ENCODE measurements around the gene ALPK1. TPM values are rescaled to one million over a fixed set of nuclear protein-coding genes. Genes with fewer than 3 reads are reported as not detected.

The ALPK1 gene
- total and polyA plus RNA-seq, 4 donors = 2.8 to 14.0 (median 4.7) TPM

GRCh38 chr4:112386071-112386470, 88.9 kb downstream of the ALPK1 start:
- no peaks in the 10 kb centered on the region for H3K9me3 ChIP-seq (ENCODE audit: control insufficient read depth in 4 of 4, low read length in 3 of 4)
- H3K27me3 ChIP-seq (ENCODE audit: control insufficient read depth in 4 of 4, insufficient read depth in 4 of 4, low read length in 3 of 4) = no peaks in the 10 kb centered on the region
- no peak for DNase-seq (ENCODE audit: low spot score)
- no peak overlapping the region for H3K9ac ChIP-seq (ENCODE audit: low read depth in 1 of 2, low read length in 2 of 2)
- no peaks in the 10 kb centered on the region for H3K4me1 ChIP-seq (ENCODE audit: control insufficient read depth in 4 of 4, insufficient read depth in 4 of 4, low read length in 3 of 4)
- H3K36me3 ChIP-seq (ENCODE audit: control insufficient read depth in 4 of 4, insufficient read depth in 3 of 4, low read depth in 1 of 4, low read length in 3 of 4) = peaks cover 2 to 12% (median 3%) of the 10 kb centered on the region in 4 donors
- H3K4me3 ChIP-seq (ENCODE audit: low read depth in 1 of 3, low read length in 3 of 3) = no peak overlapping the region
- H3K27ac ChIP-seq (ENCODE audit: low read depth in 1 of 2, low read length in 2 of 2) = no peak overlapping the region
- WGBS = 97% methylated on average over 4 of the region's 4 CpGs
- TF ChIP-seq ZBTB33 (IDR thresholded peaks at IDR 0.05) = no peak
- TF ChIP-seq GABPA (IDR thresholded peaks at IDR 0.05 in 1 of 2, conservative IDR thresholded peaks at IDR 0.05 in 1 of 2) = no peak
- TF ChIP-seq HNF4G (IDR thresholded peaks at IDR 0.05) = no peak
- TF ChIP-seq SP1 (IDR thresholded peaks at IDR 0.05) = no peak
- TF ChIP-seq HNF4A (conservative IDR thresholded peaks at IDR 0.05) = no peak
- TF ChIP-seq JUND (IDR thresholded peaks at IDR 0.05) = no peak
- no peak for TF ChIP-seq REST (IDR thresholded peaks at IDR 0.05)
- no peak for TF ChIP-seq RXRA (IDR thresholded peaks at IDR 0.05)
- no peak for TF ChIP-seq EGR1 (IDR thresholded peaks at IDR 0.05; ENCODE audit: low read depth in 2 of 2)
- TF ChIP-seq CTCF (IDR thresholded peaks at IDR 0.05; ENCODE audit: low read depth, low read length, missing input control) = no peak
- TF ChIP-seq TAF1 (conservative IDR thresholded peaks at IDR 0.05) = no peak
- TF ChIP-seq FOXA2 (IDR thresholded peaks at IDR 0.05) = no peak
- no peak for TF ChIP-seq ATF3 (IDR thresholded peaks at IDR 0.05)
- no peak for TF ChIP-seq RAD21 (IDR thresholded peaks at IDR 0.05)
- TF ChIP-seq MAX (IDR thresholded peaks at IDR 0.05) = no peak
- no peak for TF ChIP-seq FOXA1 (IDR thresholded peaks at IDR 0.05)
- no peak for TF ChIP-seq NR2F2 (IDR thresholded peaks at IDR 0.05)

GRCh38 chr4:112402098-112402497, 104.9 kb downstream of the ALPK1 start:
- H3K36me3 ChIP-seq (ENCODE audit: control insufficient read depth in 4 of 4, insufficient read depth in 3 of 4, low read depth in 1 of 4, low read length in 3 of 4) = peaks cover 0 to 1% (median 0%) of the 10 kb centered on the region in 4 donors
- no peak overlapping the region for H3K27ac ChIP-seq (ENCODE audit: low read depth in 1 of 2, low read length in 2 of 2)
- H3K4me1 ChIP-seq (ENCODE audit: control insufficient read depth in 4 of 4, insufficient read depth in 4 of 4, low read length in 3 of 4) = no peaks in the 10 kb centered on the region
- H3K9ac ChIP-seq (ENCODE audit: low read depth in 1 of 2, low read length in 2 of 2) = no peak overlapping the region
- no peak for DNase-seq (ENCODE audit: low spot score)
- WGBS = 92% methylated on average over 4 of the region's 4 CpGs
- no peak overlapping the region for H3K4me3 ChIP-seq (ENCODE audit: low read depth in 1 of 3, low read length in 3 of 3)
- no peaks in the 10 kb centered on the region for H3K27me3 ChIP-seq (ENCODE audit: control insufficient read depth in 4 of 4, insufficient read depth in 4 of 4, low read length in 3 of 4)
- no peaks in the 10 kb centered on the region for H3K9me3 ChIP-seq (ENCODE audit: control insufficient read depth in 4 of 4, low read length in 3 of 4)
- TF ChIP-seq CTCF (IDR thresholded peaks at IDR 0.05; ENCODE audit: low read depth, low read length, missing input control) (no peak), HNF4G (IDR thresholded peaks at IDR 0.05) (no peak), SP1 (IDR thresholded peaks at IDR 0.05) (no peak), GABPA (IDR thresholded peaks at IDR 0.05 in 1 of 2, conservative IDR thresholded peaks at IDR 0.05 in 1 of 2) (no peak), YY1 (IDR thresholded peaks at IDR 0.05) (no peak), EGR1 (IDR thresholded peaks at IDR 0.05; ENCODE audit: low read depth in 2 of 2) (no peak), JUND (IDR thresholded peaks at IDR 0.05) (no peak), HNF4A (conservative IDR thresholded peaks at IDR 0.05) (no peak), RXRA (IDR thresholded peaks at IDR 0.05) (no peak), ZBTB33 (IDR thresholded peaks at IDR 0.05) (no peak), FOXA1 (IDR thresholded peaks at IDR 0.05) (no peak)
